A549 (cell line): ENCODE data around the gene MAPK8IP3.

Experiments used
- CBX2 ChIP-seq: fragments of 200-600 bp; sonication (generic); IDR thresholded peaks from 2 replicates; pipeline ENCODE4 v1.6.1; 2016; ENCODE audit warnings: low read depth, mild to moderate bottlenecking, borderline replicate concordance
- CHD2 ChIP-seq: fragments of 150-350 bp; IDR thresholded peaks from 2 replicates; pipeline ENCODE4 v1.6.1; 2014; ENCODE audit warnings: low read length; ENCODE audit not compliant: partially characterized antibody
- EP300 ChIP-seq, 2 experiments: fragments of >200 bp; sonication (Bioruptor Twin); formaldehyde crosslinking; IDR thresholded peaks; 2 replicates in 1 of 2; 3 replicates in 1 of 2; pipeline ENCODE4 v1.6.1; 2016 to 2017
- HOXA7 ChIP-seq: fragments of 250-450 bp; sonication (Bioruptor Pico); IDR thresholded peaks from 2 replicates; pipeline ENCODE4 v1.5.0; 2020; ENCODE audit warnings: mild to moderate bottlenecking, moderate library complexity
- MAFK ChIP-seq: fragments of 450-650 bp; IDR thresholded peaks from 2 replicates; pipeline ENCODE4 v1.6.1; 2014; ENCODE audit not compliant: partially characterized antibody
- POLR2A ChIP-seq: IDR thresholded peaks from 2 replicates; pipeline ENCODE4 v1.6.1; 2012; ENCODE audit warnings: mild to moderate bottlenecking, low read length
- RFX5 ChIP-seq: fragments of 450-650 bp; IDR thresholded peaks from 2 replicates; pipeline ENCODE4 v1.7.1; 2014; ENCODE audit warnings: antibody characterized with exemption, mild to moderate bottlenecking, moderate library complexity
- TP53 ChIP-seq: fragments of 250-450 bp; sonication (Bioruptor Pico); IDR thresholded peaks from 2 replicates; pipeline ENCODE4 v1.5.0; 2021; ENCODE audit warnings: mild to moderate bottlenecking, moderate library complexity
- TF ChIP-seq, protein P1 (sequence below): fragments of >200 bp; sonication (Bioruptor Twin); formaldehyde crosslinking; IDR thresholded peaks from 3 replicates; pipeline ENCODE4 v1.5.1; 2016
- TF ChIP-seq, protein P2 (sequence below): fragments of 200-600 bp; sonication (generic); IDR thresholded peaks from 2 replicates; pipeline ENCODE4 v1.6.1; 2016; ENCODE audit warnings: antibody characterized with exemption, mild to moderate bottlenecking, moderate library complexity
- TF ChIP-seq, protein P3 (sequence below): fragments of 450-650 bp; IDR thresholded peaks from 2 replicates; pipeline ENCODE4 v1.6.1; 2014; ENCODE audit warnings: antibody characterized with exemption

DNA sequence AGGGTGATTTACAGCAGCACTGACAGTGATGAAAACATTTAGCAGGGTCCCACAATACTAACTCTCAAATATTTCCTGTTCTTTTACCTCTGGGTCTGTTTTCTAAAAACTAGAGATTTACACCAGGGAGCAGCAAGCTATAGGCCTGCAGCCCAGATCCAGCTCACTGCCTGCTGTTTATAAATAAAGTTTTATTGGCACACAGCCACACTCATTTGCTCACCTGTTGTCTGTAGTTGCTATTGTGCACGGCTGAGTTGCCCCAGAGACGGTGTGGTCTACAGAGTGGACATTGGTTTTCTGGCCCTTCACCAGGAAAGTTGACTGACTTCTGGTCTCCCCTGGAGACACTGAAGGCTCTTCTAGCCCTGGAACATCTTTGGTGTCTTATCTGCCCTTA lies 44.2 kb upstream of the MAPK8IP3 start:
- TF ChIP-seq, protein P1, sequence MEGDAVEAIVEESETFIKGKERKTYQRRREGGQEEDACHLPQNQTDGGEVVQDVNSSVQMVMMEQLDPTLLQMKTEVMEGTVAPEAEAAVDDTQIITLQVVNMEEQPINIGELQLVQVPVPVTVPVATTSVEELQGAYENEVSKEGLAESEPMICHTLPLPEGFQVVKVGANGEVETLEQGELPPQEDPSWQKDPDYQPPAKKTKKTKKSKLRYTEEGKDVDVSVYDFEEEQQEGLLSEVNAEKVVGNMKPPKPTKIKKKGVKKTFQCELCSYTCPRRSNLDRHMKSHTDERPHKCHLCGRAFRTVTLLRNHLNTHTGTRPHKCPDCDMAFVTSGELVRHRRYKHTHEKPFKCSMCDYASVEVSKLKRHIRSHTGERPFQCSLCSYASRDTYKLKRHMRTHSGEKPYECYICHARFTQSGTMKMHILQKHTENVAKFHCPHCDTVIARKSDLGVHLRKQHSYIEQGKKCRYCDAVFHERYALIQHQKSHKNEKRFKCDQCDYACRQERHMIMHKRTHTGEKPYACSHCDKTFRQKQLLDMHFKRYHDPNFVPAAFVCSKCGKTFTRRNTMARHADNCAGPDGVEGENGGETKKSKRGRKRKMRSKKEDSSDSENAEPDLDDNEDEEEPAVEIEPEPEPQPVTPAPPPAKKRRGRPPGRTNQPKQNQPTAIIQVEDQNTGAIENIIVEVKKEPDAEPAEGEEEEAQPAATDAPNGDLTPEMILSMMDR = no peak
- TF ChIP-seq CBX2 (no peak), EP300 (IDR thresholded peaks at IDR 0.05) (no peak), POLR2A (no peak), CHD2 (no peak), RFX5 (no peak), MAFK (no peak), TP53 (CRISPR knock-in tag) (no peak), HOXA7 (CRISPR knock-in tag) (no peak)
- TF ChIP-seq, protein P2, sequence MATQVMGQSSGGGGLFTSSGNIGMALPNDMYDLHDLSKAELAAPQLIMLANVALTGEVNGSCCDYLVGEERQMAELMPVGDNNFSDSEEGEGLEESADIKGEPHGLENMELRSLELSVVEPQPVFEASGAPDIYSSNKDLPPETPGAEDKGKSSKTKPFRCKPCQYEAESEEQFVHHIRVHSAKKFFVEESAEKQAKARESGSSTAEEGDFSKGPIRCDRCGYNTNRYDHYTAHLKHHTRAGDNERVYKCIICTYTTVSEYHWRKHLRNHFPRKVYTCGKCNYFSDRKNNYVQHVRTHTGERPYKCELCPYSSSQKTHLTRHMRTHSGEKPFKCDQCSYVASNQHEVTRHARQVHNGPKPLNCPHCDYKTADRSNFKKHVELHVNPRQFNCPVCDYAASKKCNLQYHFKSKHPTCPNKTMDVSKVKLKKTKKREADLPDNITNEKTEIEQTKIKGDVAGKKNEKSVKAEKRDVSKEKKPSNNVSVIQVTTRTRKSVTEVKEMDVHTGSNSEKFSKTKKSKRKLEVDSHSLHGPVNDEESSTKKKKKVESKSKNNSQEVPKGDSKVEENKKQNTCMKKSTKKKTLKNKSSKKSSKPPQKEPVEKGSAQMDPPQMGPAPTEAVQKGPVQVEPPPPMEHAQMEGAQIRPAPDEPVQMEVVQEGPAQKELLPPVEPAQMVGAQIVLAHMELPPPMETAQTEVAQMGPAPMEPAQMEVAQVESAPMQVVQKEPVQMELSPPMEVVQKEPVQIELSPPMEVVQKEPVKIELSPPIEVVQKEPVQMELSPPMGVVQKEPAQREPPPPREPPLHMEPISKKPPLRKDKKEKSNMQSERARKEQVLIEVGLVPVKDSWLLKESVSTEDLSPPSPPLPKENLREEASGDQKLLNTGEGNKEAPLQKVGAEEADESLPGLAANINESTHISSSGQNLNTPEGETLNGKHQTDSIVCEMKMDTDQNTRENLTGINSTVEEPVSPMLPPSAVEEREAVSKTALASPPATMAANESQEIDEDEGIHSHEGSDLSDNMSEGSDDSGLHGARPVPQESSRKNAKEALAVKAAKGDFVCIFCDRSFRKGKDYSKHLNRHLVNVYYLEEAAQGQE = no peak
- TF ChIP-seq, protein P3, sequence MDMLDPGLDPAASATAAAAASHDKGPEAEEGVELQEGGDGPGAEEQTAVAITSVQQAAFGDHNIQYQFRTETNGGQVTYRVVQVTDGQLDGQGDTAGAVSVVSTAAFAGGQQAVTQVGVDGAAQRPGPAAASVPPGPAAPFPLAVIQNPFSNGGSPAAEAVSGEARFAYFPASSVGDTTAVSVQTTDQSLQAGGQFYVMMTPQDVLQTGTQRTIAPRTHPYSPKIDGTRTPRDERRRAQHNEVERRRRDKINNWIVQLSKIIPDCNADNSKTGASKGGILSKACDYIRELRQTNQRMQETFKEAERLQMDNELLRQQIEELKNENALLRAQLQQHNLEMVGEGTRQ = no peak
